ENCODE data around the gene PGGHG.

DNA sequence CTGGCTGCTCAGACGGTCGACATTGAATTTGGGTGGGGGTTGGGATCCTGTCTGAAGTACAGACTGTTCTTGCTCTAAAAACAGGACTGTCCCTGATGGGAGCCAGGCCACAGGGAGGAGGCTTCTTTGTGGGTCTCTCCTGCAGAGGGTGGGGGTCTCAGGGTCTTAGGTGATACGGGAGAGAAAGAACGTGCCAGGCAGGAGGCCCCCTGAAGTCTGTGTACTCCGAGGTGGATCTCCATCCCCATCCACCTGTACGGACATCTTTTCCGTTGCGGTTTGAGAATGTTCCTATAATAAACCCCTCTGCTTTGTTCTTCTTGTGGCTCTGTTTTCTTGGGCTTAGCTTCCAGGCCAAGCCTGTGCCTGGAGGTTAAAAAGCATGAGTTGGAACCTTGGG is 36.3 kb upstream of the PGGHG start:
- TF ChIP-seq TAF1 (IDR thresholded peaks at IDR 0.05; ENCODE audit: low read depth), result no peak
- no peak for TF ChIP-seq CTCF (IDR thresholded peaks at IDR 0.05; ENCODE audit: poor library complexity, severe bottlenecking)
- no peak for TF ChIP-seq EZH2 (IDR thresholded peaks at IDR 0.05; ENCODE audit: borderline replicate concordance, insufficient read depth, low read length, poor library complexity, severe bottlenecking)
- no peak for TF ChIP-seq RAD21 (conservative IDR thresholded peaks at IDR 0.05)

Measured in neural cell (in vitro differentiated cells).